ENCODE measurements around the gene LMO4. TPM values are rescaled to one million over a fixed set of nuclear protein-coding genes. Genes with fewer than 3 reads are reported as not detected.

The LMO4 gene
- total RNA-seq, 1 experiment from 2014 or later, result 53.8 TPM

DNA sequence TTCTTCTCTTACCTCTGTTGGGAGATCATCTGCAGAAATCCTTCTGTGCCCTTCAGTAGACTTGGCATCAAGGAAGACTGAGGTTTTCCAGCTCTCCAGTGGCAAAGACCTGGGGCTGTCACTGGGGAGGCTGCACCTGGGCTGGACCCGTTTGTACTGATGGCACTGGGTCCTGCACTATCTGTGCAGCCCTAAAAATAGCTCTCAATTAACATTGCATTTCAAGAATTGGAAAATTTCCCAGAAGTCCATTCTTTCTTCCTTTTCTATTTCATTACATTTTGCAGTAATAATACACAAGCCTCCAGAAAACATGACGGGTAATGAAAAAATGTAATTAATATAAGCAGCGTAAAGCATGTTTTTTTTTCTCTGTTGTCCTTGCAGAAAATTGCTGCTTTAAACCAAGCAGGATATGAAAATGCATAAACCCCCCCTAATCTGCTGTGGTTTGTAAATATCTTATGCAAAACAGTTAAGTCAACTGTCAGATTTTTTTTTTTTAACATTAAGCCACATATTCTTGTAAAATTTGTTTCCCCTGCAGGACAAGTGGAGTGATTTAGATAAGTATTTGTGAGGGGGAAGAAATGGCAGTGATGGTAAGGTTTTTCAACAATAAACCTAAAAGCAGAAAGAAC lies 64.9 kb downstream of the LMO4 start:
- Histone ChIP-seq H3K4me1 (no peaks in the 10 kb centered on the region), H3K36me3 (ENCODE audit: control insufficient read depth, insufficient read depth, low read length) (no peaks in the 10 kb centered on the region), H3K27me3 (replicated peaks; ENCODE audit: control insufficient read depth, insufficient read depth, low read length) (no peaks in the 10 kb centered on the region), H3K9me3 (no peaks in the 10 kb centered on the region), H3K4me3 (ENCODE audit: low read depth, low read length) (no peak overlapping the region)
- ChIA-PET POLR2A (no interaction called here), CTCF (no interaction called here)
- TF ChIP-seq, protein P1, sequence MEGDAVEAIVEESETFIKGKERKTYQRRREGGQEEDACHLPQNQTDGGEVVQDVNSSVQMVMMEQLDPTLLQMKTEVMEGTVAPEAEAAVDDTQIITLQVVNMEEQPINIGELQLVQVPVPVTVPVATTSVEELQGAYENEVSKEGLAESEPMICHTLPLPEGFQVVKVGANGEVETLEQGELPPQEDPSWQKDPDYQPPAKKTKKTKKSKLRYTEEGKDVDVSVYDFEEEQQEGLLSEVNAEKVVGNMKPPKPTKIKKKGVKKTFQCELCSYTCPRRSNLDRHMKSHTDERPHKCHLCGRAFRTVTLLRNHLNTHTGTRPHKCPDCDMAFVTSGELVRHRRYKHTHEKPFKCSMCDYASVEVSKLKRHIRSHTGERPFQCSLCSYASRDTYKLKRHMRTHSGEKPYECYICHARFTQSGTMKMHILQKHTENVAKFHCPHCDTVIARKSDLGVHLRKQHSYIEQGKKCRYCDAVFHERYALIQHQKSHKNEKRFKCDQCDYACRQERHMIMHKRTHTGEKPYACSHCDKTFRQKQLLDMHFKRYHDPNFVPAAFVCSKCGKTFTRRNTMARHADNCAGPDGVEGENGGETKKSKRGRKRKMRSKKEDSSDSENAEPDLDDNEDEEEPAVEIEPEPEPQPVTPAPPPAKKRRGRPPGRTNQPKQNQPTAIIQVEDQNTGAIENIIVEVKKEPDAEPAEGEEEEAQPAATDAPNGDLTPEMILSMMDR (IDR thresholded peaks at IDR 0.05; ENCODE audit: insufficient read depth in 1 of 2, low read depth in 1 of 2, low read length in 1 of 2, severe bottlenecking in 1 of 2, unreplicated experiment in 1 of 2), result no peak
- intact Hi-C loops (cut with micrococcal nuclease; ENCODE audit: unreplicated experiment), result no loop called here
- no peaks in the 10 kb centered on the region for H3K27me3 Mint-ChIP-seq (ENCODE audit: insufficient read depth, unreplicated experiment)
- no peaks in the 10 kb centered on the region for H3K36me3 Mint-ChIP-seq (ENCODE audit: insufficient read depth, unreplicated experiment)
- no peak for DNase-seq
- H3K4me1 Mint-ChIP-seq (ENCODE audit: low read depth, unreplicated experiment), result no peaks in the 10 kb centered on the region
- BruUV-seq (replicated peaks), result no TSS peak
- no peak overlapping the region for H3K4me3 Mint-ChIP-seq (ENCODE audit: unreplicated experiment)
- peaks cover 14% of the 10 kb centered on the region for H3K9me3 Mint-ChIP-seq (ENCODE audit: unreplicated experiment)
- no peak overlapping the region for H3K27ac Mint-ChIP-seq (ENCODE audit: unreplicated experiment)

GRCh38 chr1:87394513-87394912 lies 65.8 kb downstream of the LMO4 start:
- BruUV-seq (replicated peaks), result no TSS peak
- intact Hi-C loops (cut with micrococcal nuclease; ENCODE audit: unreplicated experiment), result no loop called here
- no peaks in the 10 kb centered on the region for H3K36me3 Mint-ChIP-seq (ENCODE audit: insufficient read depth, unreplicated experiment)
- TF ChIP-seq, protein P1 (IDR thresholded peaks at IDR 0.05; ENCODE audit: insufficient read depth in 1 of 2, low read depth in 1 of 2, low read length in 1 of 2, severe bottlenecking in 1 of 2, unreplicated experiment in 1 of 2), result no peak
- DNase-seq, result no peak
- no peaks in the 10 kb centered on the region for H3K36me3 ChIP-seq (ENCODE audit: control insufficient read depth, insufficient read depth, low read length)
- H3K4me3 Mint-ChIP-seq (ENCODE audit: unreplicated experiment), result no peak overlapping the region
- no peaks in the 10 kb centered on the region for H3K4me1 ChIP-seq
- H3K9me3 ChIP-seq, result no peaks in the 10 kb centered on the region
- H3K27me3 ChIP-seq (replicated peaks; ENCODE audit: control insufficient read depth, insufficient read depth, low read length), result no peaks in the 10 kb centered on the region
- CTCF ChIA-PET, result no interaction called here
- H3K27me3 Mint-ChIP-seq (ENCODE audit: insufficient read depth, unreplicated experiment), result no peaks in the 10 kb centered on the region
- H3K27ac Mint-ChIP-seq (ENCODE audit: unreplicated experiment), result no peak overlapping the region
- peaks cover 11% of the 10 kb centered on the region for H3K9me3 Mint-ChIP-seq (ENCODE audit: unreplicated experiment)
- POLR2A ChIA-PET, result no interaction called here
- no peaks in the 10 kb centered on the region for H3K4me1 Mint-ChIP-seq (ENCODE audit: low read depth, unreplicated experiment)
- H3K4me3 ChIP-seq (ENCODE audit: low read depth, low read length), result no peak overlapping the region

DNA sequence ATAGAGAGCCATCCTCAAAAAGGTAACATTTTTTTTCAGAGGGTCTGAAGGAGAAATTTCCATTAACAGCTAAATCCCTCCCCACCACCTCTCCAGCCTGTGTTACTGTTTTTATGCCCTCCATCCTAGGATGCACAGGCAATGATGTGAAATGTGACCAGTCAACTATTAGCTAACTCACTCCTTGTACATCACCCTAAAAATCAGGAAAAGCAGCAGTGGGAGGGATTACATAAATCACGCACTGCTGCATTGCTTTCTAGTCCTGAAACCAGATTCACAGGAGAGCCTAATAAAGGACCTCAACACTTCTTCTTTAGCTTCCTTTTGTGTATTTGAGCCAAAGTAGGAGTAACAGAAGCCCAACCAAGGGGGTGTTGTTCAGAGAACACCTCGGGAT lies 66.3 kb downstream of the LMO4 start:
- Mint-ChIP-seq H3K27ac (ENCODE audit: unreplicated experiment) (no peak overlapping the region), H3K9me3 (ENCODE audit: unreplicated experiment) (peaks cover 7% of the 10 kb centered on the region), H3K27me3 (ENCODE audit: insufficient read depth, unreplicated experiment) (no peaks in the 10 kb centered on the region), H3K36me3 (ENCODE audit: insufficient read depth, unreplicated experiment) (no peaks in the 10 kb centered on the region), H3K4me3 (ENCODE audit: unreplicated experiment) (no peak overlapping the region), H3K4me1 (ENCODE audit: low read depth, unreplicated experiment) (no peaks in the 10 kb centered on the region)
- no TSS peak for BruUV-seq (replicated peaks)
- TF ChIP-seq, protein P1 (IDR thresholded peaks at IDR 0.05; ENCODE audit: insufficient read depth in 1 of 2, low read depth in 1 of 2, low read length in 1 of 2, severe bottlenecking in 1 of 2, unreplicated experiment in 1 of 2), result no peak
- Histone ChIP-seq H3K4me1 (no peaks in the 10 kb centered on the region), H3K4me3 (ENCODE audit: low read depth, low read length) (no peak overlapping the region), H3K9me3 (no peaks in the 10 kb centered on the region), H3K27me3 (replicated peaks; ENCODE audit: control insufficient read depth, insufficient read depth, low read length) (no peaks in the 10 kb centered on the region), H3K36me3 (ENCODE audit: control insufficient read depth, insufficient read depth, low read length) (no peaks in the 10 kb centered on the region)
- ChIA-PET POLR2A (no interaction called here), CTCF (no interaction called here)
- DNase-seq, result no peak
- intact Hi-C loops (cut with micrococcal nuclease; ENCODE audit: unreplicated experiment), result no loop called here
